Pulmonary artery endothelial cell (primary cell): Measurements from ENCODE around the gene RAD51B. TPM values are rescaled to one million over a fixed set of nuclear protein-coding genes. Genes with fewer than 3 reads are reported as not detected.
"Not testable (repeated sequence)": the region's sequence is repeated elsewhere in the genome, so short reads cannot be mapped to it uniquely, and the experiment has no call there.

Source experiments
- DNase-seq: peaks from one replicate; pipeline ENCODE4 v3.0.0-alpha.2; 2011; ENCODE audit warnings: low read depth, low spot score
- total RNA-seq: library from RNA; depleted of rRNA; stranded (reverse); fragments of >200 nt; gene quantifications from 2 replicates; pipeline ENCODE4 v1.2.3, GENCODE V29; 2014

Gene RAD51B
- total RNA-seq, 1 donor from 2014 or later, result 9.8 TPM

- DNase-seq, result no peak
Measured at GRCh38 chr14:67978749-67979148, 159.2 kb downstream of the RAD51B start.

GRCh38 chr14:67982711-67983608 is 163.4 kb downstream of the RAD51B start:
- DNase-seq, result no peak

- no peak for DNase-seq
Measured at GRCh38 chr14:67984274-67984673, 164.7 kb downstream of the RAD51B start.

- DNase-seq, result no peak
Measured at GRCh38 chr14:67986131-67986841, 166.7 kb downstream of the RAD51B start.

- no peak for DNase-seq
Measured at GRCh38 chr14:67987606-67988005, 168.0 kb downstream of the RAD51B start.

GRCh38 chr14:67988210-67988609 is 168.6 kb downstream of the RAD51B start:
- not testable (repeated sequence) for DNase-seq

GRCh38 chr14:67990576-67990975 is 171.0 kb downstream of the RAD51B start:
- DNase-seq, result no peak

- no peak for DNase-seq
Measured at GRCh38 chr14:67994531-67994930, 175.0 kb downstream of the RAD51B start.

GRCh38 chr14:67996235-67996634 is 176.7 kb downstream of the RAD51B start:
- DNase-seq, result no peak

- DNase-seq, result no peak
Measured at GRCh38 chr14:67998834-67999233, 179.3 kb downstream of the RAD51B start.

GRCh38 chr14:67999290-67999689 is 179.7 kb downstream of the RAD51B start:
- no peak for DNase-seq

- no peak for DNase-seq
Measured at GRCh38 chr14:67999705-68000384, 180.3 kb downstream of the RAD51B start.

GRCh38 chr14:68000511-68000910 is 180.9 kb downstream of the RAD51B start:
- no peak for DNase-seq

- DNase-seq, result no peak
Measured at GRCh38 chr14:68008491-68008890, 188.9 kb downstream of the RAD51B start.

- peak; percentile 7 for DNase-seq
Measured at GRCh38 chr14:68011406-68012028, 191.9 kb downstream of the RAD51B start.

- no peak for DNase-seq
Measured at GRCh38 chr14:68012871-68013270, 193.3 kb downstream of the RAD51B start.

- DNase-seq, result no peak
Measured at GRCh38 chr14:68013326-68013725, 193.7 kb downstream of the RAD51B start.

GRCh38 chr14:68014771-68015170 is 195.2 kb downstream of the RAD51B start:
- no peak for DNase-seq

- no peak for DNase-seq
Measured at GRCh38 chr14:68015356-68016254, 196.0 kb downstream of the RAD51B start.

GRCh38 chr14:68016255-68016914 is 196.8 kb downstream of the RAD51B start:
- DNase-seq, result no peak
